HG02642 (cell line): ENCODE data around the gene CCDC50.

Experiments used
- ATAC-seq: cut with Tn5 transposase; IDR thresholded peaks from one replicate; pipeline ENCODE4 v1.9.1; 2021; ENCODE audit warnings: mild to moderate bottlenecking; ENCODE audit not compliant: unreplicated experiment, poor library complexity

Gene CCDC50

DNA sequence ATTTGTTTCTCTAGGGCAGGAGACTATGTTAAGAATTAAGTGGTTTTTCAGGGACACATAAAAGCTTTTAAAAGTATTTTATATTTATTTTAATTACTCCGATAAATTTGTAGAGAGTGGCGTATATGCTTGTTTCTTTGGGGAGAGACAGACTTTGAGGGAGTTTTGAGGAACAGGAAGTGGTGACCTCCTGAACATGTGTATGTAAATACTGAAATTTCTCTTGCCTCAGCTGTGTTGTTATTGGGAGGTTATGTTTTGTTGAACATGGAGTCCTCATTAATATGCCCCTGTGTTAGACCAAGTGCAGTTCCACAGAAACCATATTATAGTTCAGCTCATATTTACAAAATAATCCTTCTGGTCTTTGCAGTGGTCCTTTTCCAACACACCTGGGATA, 42.9 kb downstream of the CCDC50 start:
- ATAC-seq: no peak

GRCh38 chr3:191373327-191373726, 44.1 kb downstream of the CCDC50 start:
- ATAC-seq: no peak

- ATAC-seq: no peak
Measured at GRCh38 chr3:191376516-191377141, 47.4 kb downstream of the CCDC50 start.

- ATAC-seq: no peak
Measured at GRCh38 chr3:191378142-191378812, 49.1 kb downstream of the CCDC50 start.

- no peak for ATAC-seq
Measured at GRCh38 chr3:191379446-191379845, 50.3 kb downstream of the CCDC50 start.

- ATAC-seq: no peak
Measured at GRCh38 chr3:191380001-191380400, 50.8 kb downstream of the CCDC50 start.

DNA sequence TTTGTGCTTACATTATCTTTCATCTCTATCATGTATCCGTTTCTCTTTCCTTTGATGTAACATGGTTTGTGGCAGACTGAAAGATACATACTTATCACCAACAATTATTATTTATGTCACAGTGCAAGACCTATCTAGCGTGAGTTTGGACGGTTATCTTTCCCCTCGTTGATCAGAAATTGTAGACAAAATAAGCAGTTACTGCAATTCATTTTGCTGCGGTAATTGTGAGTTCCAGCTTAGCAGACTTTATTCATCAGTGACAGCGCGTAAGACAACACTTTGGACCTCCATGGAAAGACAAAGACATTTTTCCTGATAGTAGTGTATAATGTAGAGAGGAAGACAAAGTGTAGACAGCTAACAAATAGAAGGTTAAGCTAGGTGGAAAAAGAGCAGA, 52.1 kb downstream of the CCDC50 start:
- no peak for ATAC-seq

GRCh38 chr3:191382661-191383060, 53.5 kb downstream of the CCDC50 start:
- no peak for ATAC-seq

- no peak for ATAC-seq
Measured at GRCh38 chr3:191383124-191383523, 53.9 kb downstream of the CCDC50 start.

GRCh38 chr3:191385101-191385500, 55.9 kb downstream of the CCDC50 start:
- no peak for ATAC-seq

GRCh38 chr3:191387441-191388077, 58.4 kb downstream of the CCDC50 start:
- no peak for ATAC-seq

DNA sequence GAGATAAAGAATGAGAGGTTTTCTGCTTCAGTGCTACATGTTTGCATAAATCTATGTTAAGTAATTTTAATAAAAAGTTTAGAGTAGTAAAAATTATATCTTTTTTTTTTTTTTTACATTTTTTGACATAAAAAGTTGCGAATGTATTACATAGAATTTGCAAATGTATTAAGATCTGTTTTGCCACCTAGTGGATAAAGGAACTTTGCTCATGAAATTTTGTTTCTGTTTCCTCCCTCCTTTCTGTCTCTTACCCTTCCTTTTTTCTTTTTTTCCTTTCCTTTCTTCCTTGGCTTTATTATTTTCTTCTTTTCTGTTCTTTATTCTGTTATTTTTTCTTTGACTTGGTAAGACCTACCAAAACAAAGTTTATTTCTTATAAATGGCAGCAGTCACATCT, 59.6 kb downstream of the CCDC50 start:
- ATAC-seq: no peak

- no peak for ATAC-seq
Measured at GRCh38 chr3:191390580-191390979, 61.4 kb downstream of the CCDC50 start.

- ATAC-seq: no peak
Measured at GRCh38 chr3:191391861-191392808, 62.9 kb downstream of the CCDC50 start.

GRCh38 chr3:191393146-191393545, 64.0 kb downstream of the CCDC50 start:
- ATAC-seq: no peak

GRCh38 chr3:191397771-191398170, 68.6 kb downstream of the CCDC50 start:
- ATAC-seq: no peak

GRCh38 chr3:191398607-191399006, 69.4 kb downstream of the CCDC50 start:
- ATAC-seq: no peak

- ATAC-seq: no peak
Measured at GRCh38 chr3:191399918-191400317, 70.7 kb downstream of the CCDC50 start.

- no peak for ATAC-seq
Measured at GRCh38 chr3:191401775-191402357, 72.7 kb downstream of the CCDC50 start.

- no peak for ATAC-seq
Measured at GRCh38 chr3:191409791-191410359, 80.7 kb downstream of the CCDC50 start.
